CD4-positive, alpha-beta memory T cell (primary cell): Measurements from ENCODE around the gene HUS1B. TPM values are rescaled to one million over a fixed set of nuclear protein-coding genes. Genes with fewer than 3 reads are reported as not detected.

Experiments
- CTCF ChIA-PET: fragments of 350-600 bp; sonication (Branson Sonifier 250); formaldehyde crosslinking; loops from one replicate; lab custom pipeline; 2021; ENCODE audit warnings: inconsistent platforms; ENCODE audit not compliant: partially characterized antibody; lab: Charles Lee
- POLR2A ChIA-PET: fragments of 350-600 bp; sonication (Branson Sonifier 250); formaldehyde crosslinking; loops from one replicate; lab custom pipeline; 2021; ENCODE audit not compliant: partially characterized antibody; lab: Charles Lee
- DNase-seq, 5 donors: peaks; one replicate each; pipeline versions ENCODE4 v3.0.0 to v3.0.0-alpha.2; 2020 to 2022; ENCODE audit warnings: mixed read lengths in 1 of 5
- H3K27ac ChIP-seq: one replicate; pipeline ENCODE4 v1.7.0; 2013; ENCODE audit warnings: low read depth, low read length
- H3K27me3 ChIP-seq: 2 replicates; pipeline ENCODE4 v1.7.0; 2013; ENCODE audit warnings: mild to moderate bottlenecking, low read length, moderate library complexity; ENCODE audit not compliant: insufficient read depth
- H3K36me3 ChIP-seq: 2 replicates; pipeline ENCODE4 v1.7.0; 2013; ENCODE audit warnings: mild to moderate bottlenecking, low read length, moderate library complexity; ENCODE audit not compliant: insufficient read depth
- H3K4me1 ChIP-seq: 2 replicates; pipeline ENCODE4 v1.7.0; 2013; ENCODE audit warnings: mild to moderate bottlenecking, low read length, moderate library complexity; ENCODE audit not compliant: insufficient read depth
- H3K4me3 ChIP-seq, 2 donors: one replicate each; pipeline ENCODE4 v1.7.0; 2013; ENCODE audit warnings: low read length in 2 of 2, mild to moderate bottlenecking in 1 of 2
- H3K9me3 ChIP-seq, 2 donors: one replicate each; pipeline ENCODE4 v1.7.0; 2013; ENCODE audit warnings: low read length in 2 of 2, control low read depth in 1 of 2; ENCODE audit not compliant: control insufficient read depth in 1 of 2
- H3K27ac Mint-ChIP-seq, 7 donors: one replicate each; pipeline ENCODE4 v1.8.0; 2020 to 2021; ENCODE audit warnings: mixed read lengths in 7 of 7, mild to moderate bottlenecking in 6 of 7, inconsistent platforms in 3 of 7, moderate library complexity in 3 of 7
- H3K27me3 Mint-ChIP-seq, 2 donors: one replicate each; pipeline ENCODE4 v1.8.0; 2020 to 2021; ENCODE audit warnings: mixed read lengths in 2 of 2
- H3K36me3 Mint-ChIP-seq, 2 donors: one replicate each; pipeline ENCODE4 v1.8.0; 2020 to 2021; ENCODE audit warnings: mixed read lengths in 2 of 2, inconsistent platforms in 1 of 2, mild to moderate bottlenecking in 1 of 2
- H3K4me1 Mint-ChIP-seq, 4 donors: one replicate each; pipeline ENCODE4 v1.8.0; 2020 to 2021; ENCODE audit warnings: mixed read lengths in 4 of 4, mild to moderate bottlenecking in 1 of 4
- H3K4me3 Mint-ChIP-seq, 8 donors: one replicate each; pipeline ENCODE4 v1.8.0; 2020 to 2021; ENCODE audit warnings: mixed read lengths in 8 of 8, mild to moderate bottlenecking in 7 of 8, moderate library complexity in 6 of 8, inconsistent platforms in 3 of 8
- H3K9me3 Mint-ChIP-seq, 8 donors: one replicate each; pipeline ENCODE4 v1.8.0; 2020 to 2021; ENCODE audit warnings: mixed read lengths in 8 of 8, mild to moderate bottlenecking in 5 of 8, inconsistent platforms in 3 of 8, moderate library complexity in 1 of 8
- intact Hi-C: fragments of 100-400 bp; cut with micrococcal nuclease; formaldehyde crosslinking; loops from one replicate; pipeline ENCODE4 v1.15.1; 2023
- polyA plus RNA-seq, 2 donors: library from polyadenylated mRNA; unstranded; fragments of 300-500 nt; fragmentation: Illumina TruSeq; gene quantifications; one replicate each; pipeline ENCODE4 v1.2.3, GENCODE V29; 2021
- total RNA-seq, 2 experiments: library from RNA; stranded (reverse); gene quantifications; one replicate each; pipeline ENCODE4 v1.2.3, GENCODE V29; 2021

The HUS1B gene
- total and polyA plus RNA-seq, 4 experiments from 2014 or later: 0.78 to 2.6 (median 2.0) TPM

- CTCF ChIA-PET: no interaction called here
- Mint-ChIP-seq H3K4me3 (no peak overlapping the region), H3K27ac (peak overlapping the region in 1 of 7 donors; percentile 30), H3K9me3 (no peaks in the 10 kb centered on the region), H3K4me1 (peaks cover 40 to 57% (median 50%) of the 10 kb centered on the region in 4 donors), H3K36me3 (peaks cover 9 to 12% of the 10 kb centered on the region in 2 donors), H3K27me3 (no peaks in the 10 kb centered on the region)
- no peak overlapping the region for H3K4me3 ChIP-seq
- no peak overlapping the region for H3K27ac ChIP-seq
- H3K36me3 ChIP-seq: no peaks in the 10 kb centered on the region
- H3K27me3 ChIP-seq: no peaks in the 10 kb centered on the region
- intact Hi-C loops: no loop called here
- POLR2A ChIA-PET: interaction anchor here (1.0 kb wide), 1 partner anchor 13 kb away, joined by 5 read pairs; the partner anchor contains the start of gene EXOC2
- peaks cover 33% of the 10 kb centered on the region for H3K4me1 ChIP-seq
- DNase-seq: no peak
- no peaks in the 10 kb centered on the region for H3K9me3 ChIP-seq
Measured at GRCh38 chr6:680251-680650, 23.4 kb upstream of the HUS1B start.

GRCh38 chr6:679282-679681 lies 22.4 kb upstream of the HUS1B start:
- no peak overlapping the region for H3K27ac Mint-ChIP-seq

GRCh38 chr6:678520-678919 lies 21.6 kb upstream of the HUS1B start:
- Histone ChIP-seq H3K27me3 (no peaks in the 10 kb centered on the region), H3K4me1 (peaks cover 16% of the 10 kb centered on the region), H3K27ac (no peak overlapping the region), H3K9me3 (no peaks in the 10 kb centered on the region), H3K4me3 (no peak overlapping the region), H3K36me3 (no peaks in the 10 kb centered on the region)
- intact Hi-C loops: no loop called here
- ChIA-PET CTCF (no interaction called here), POLR2A (no interaction called here)
- Mint-ChIP-seq H3K4me1 (peaks cover 35 to 51% (median 44%) of the 10 kb centered on the region in 4 donors), H3K27me3 (no peaks in the 10 kb centered on the region), H3K4me3 (no peak overlapping the region), H3K9me3 (no peaks in the 10 kb centered on the region), H3K36me3 (peaks cover 9 to 13% of the 10 kb centered on the region in 2 donors), H3K27ac (no peak overlapping the region)
- no peak for DNase-seq

More at GRCh38 chr6:679282-679681, 22.4 kb upstream of the HUS1B start:
- ChIA-PET CTCF (no interaction called here), POLR2A (interaction anchor here (1.0 kb wide), 1 partner anchor 14 kb away, joined by 5 read pairs; the partner anchor contains the start of gene EXOC2)
- H3K4me3 Mint-ChIP-seq: no peak overlapping the region
- no peak for DNase-seq
- Histone ChIP-seq H3K27ac (no peak overlapping the region), H3K27me3 (no peaks in the 10 kb centered on the region), H3K4me1 (peaks cover 23% of the 10 kb centered on the region), H3K9me3 (no peaks in the 10 kb centered on the region), H3K36me3 (no peaks in the 10 kb centered on the region), H3K4me3 (no peak overlapping the region)
- intact Hi-C loops: no loop called here
- peaks cover 41 to 58% (median 51%) of the 10 kb centered on the region in 4 donors for H3K4me1 Mint-ChIP-seq
- H3K27me3 Mint-ChIP-seq: no peaks in the 10 kb centered on the region
- H3K9me3 Mint-ChIP-seq: no peaks in the 10 kb centered on the region
- H3K36me3 Mint-ChIP-seq: peaks cover 9 to 13% of the 10 kb centered on the region in 2 donors

- no peak overlapping the region for H3K27ac ChIP-seq
- H3K4me3 ChIP-seq: no peak overlapping the region
- H3K9me3 Mint-ChIP-seq: no peaks in the 10 kb centered on the region
- CTCF ChIA-PET: no interaction called here
- no peaks in the 10 kb centered on the region for H3K27me3 ChIP-seq
- H3K4me1 Mint-ChIP-seq: peaks cover 29 to 45% (median 40%) of the 10 kb centered on the region in 4 donors
- H3K36me3 ChIP-seq: no peaks in the 10 kb centered on the region
- no peaks in the 10 kb centered on the region for H3K27me3 Mint-ChIP-seq
- H3K4me3 Mint-ChIP-seq: no peak overlapping the region
- intact Hi-C loops: no loop called here
- POLR2A ChIA-PET: no interaction called here
- H3K4me1 ChIP-seq: peaks cover 11% of the 10 kb centered on the region
- H3K36me3 Mint-ChIP-seq: peaks cover 9 to 13% of the 10 kb centered on the region in 2 donors
- no peaks in the 10 kb centered on the region for H3K9me3 ChIP-seq
- no peak overlapping the region for H3K27ac Mint-ChIP-seq
- no peak for DNase-seq
Measured at GRCh38 chr6:677919-678318, 21.0 kb upstream of the HUS1B start.

GRCh38 chr6:674956-675355 lies 18.1 kb upstream of the HUS1B start:
- Mint-ChIP-seq H3K9me3 (peaks cover 0 to 4% (median 0%) of the 10 kb centered on the region in 8 donors), H3K36me3 (peaks cover 12 to 17% of the 10 kb centered on the region in 2 donors), H3K4me1 (peaks cover 19 to 31% (median 27%) of the 10 kb centered on the region in 4 donors), H3K27me3 (no peaks in the 10 kb centered on the region), H3K27ac (peak overlapping the region in 1 of 7 donors; percentile 23), H3K4me3 (peak overlapping the region in 1 of 8 donors; percentile 38)
- DNase-seq: no peak
- ChIA-PET POLR2A (no interaction called here), CTCF (no interaction called here)
- H3K27ac ChIP-seq: no peak overlapping the region
- H3K4me1 ChIP-seq: no peaks in the 10 kb centered on the region
- H3K9me3 ChIP-seq: no peaks in the 10 kb centered on the region
- no peaks in the 10 kb centered on the region for H3K27me3 ChIP-seq
- H3K4me3 ChIP-seq: no peak overlapping the region
- H3K36me3 ChIP-seq: peaks cover 3% of the 10 kb centered on the region
- intact Hi-C loops: no loop called here

- Histone ChIP-seq H3K27me3 (no peaks in the 10 kb centered on the region), H3K4me3 (no peak overlapping the region), H3K9me3 (no peaks in the 10 kb centered on the region), H3K4me1 (no peaks in the 10 kb centered on the region), H3K36me3 (peaks cover 3% of the 10 kb centered on the region), H3K27ac (no peak overlapping the region)
- no peaks in the 10 kb centered on the region for H3K27me3 Mint-ChIP-seq
- H3K9me3 Mint-ChIP-seq: peaks cover 0 to 4% (median 0%) of the 10 kb centered on the region in 8 donors
- peaks cover 19 to 33% (median 22%) of the 10 kb centered on the region in 4 donors for H3K4me1 Mint-ChIP-seq
- intact Hi-C loops: no loop called here
- H3K36me3 Mint-ChIP-seq: peaks cover 10 to 17% of the 10 kb centered on the region in 2 donors
- peak overlapping the region in 2 of 7 donors; percentile 23 to 26 for H3K27ac Mint-ChIP-seq
- DNase-seq: no peak
- POLR2A ChIA-PET: no interaction called here
- CTCF ChIA-PET: no interaction called here
- peak overlapping the region in 1 of 8 donors; percentile 10 for H3K4me3 Mint-ChIP-seq
Measured at GRCh38 chr6:674406-674805, 17.5 kb upstream of the HUS1B start.

GRCh38 chr6:667253-667927 lies 10.5 kb upstream of the HUS1B start:
- Histone ChIP-seq H3K27ac (no peak overlapping the region), H3K9me3 (no peaks in the 10 kb centered on the region), H3K4me1 (peaks cover 14% of the 10 kb centered on the region), H3K4me3 (no peak overlapping the region), H3K36me3 (peaks cover 3% of the 10 kb centered on the region), H3K27me3 (no peaks in the 10 kb centered on the region)
- peaks cover 34 to 48% (median 40%) of the 10 kb centered on the region in 4 donors for H3K4me1 Mint-ChIP-seq
- H3K36me3 Mint-ChIP-seq: peaks cover 14 to 37% of the 10 kb centered on the region in 2 donors
- ChIA-PET POLR2A (no interaction called here), CTCF (no interaction called here)
- no peaks in the 10 kb centered on the region for H3K27me3 Mint-ChIP-seq
- H3K4me3 Mint-ChIP-seq: peak overlapping the region in 1 of 8 donors; percentile 28
- intact Hi-C loops: no loop called here
- DNase-seq: no peak
- peak overlapping the region in 1 of 7 donors; percentile 4 for H3K27ac Mint-ChIP-seq
- H3K9me3 Mint-ChIP-seq: peaks cover 0 to 14% (median 5%) of the 10 kb centered on the region in 8 donors
